ENCODE measurements around the gene PTRH1.

- TF ChIP-seq CTCF (IDR thresholded peaks at IDR 0.05) = no peak
- TF ChIP-seq POLR2A (IDR thresholded peaks at IDR 0.05) = no peak
Measured at GRCh38 chr9:127751269-127752054, 36.0 kb upstream of the PTRH1 start.

Measured in adrenal gland (tissue), 5 donors.